ENCODE measurements around the gene PPP2R5C. TPM values are rescaled to one million over a fixed set of nuclear protein-coding genes. Genes with fewer than 3 reads are reported as not detected.

PPP2R5C gene
- total RNA-seq, 1 experiment from 2014 or later: 93.0 TPM

DNA sequence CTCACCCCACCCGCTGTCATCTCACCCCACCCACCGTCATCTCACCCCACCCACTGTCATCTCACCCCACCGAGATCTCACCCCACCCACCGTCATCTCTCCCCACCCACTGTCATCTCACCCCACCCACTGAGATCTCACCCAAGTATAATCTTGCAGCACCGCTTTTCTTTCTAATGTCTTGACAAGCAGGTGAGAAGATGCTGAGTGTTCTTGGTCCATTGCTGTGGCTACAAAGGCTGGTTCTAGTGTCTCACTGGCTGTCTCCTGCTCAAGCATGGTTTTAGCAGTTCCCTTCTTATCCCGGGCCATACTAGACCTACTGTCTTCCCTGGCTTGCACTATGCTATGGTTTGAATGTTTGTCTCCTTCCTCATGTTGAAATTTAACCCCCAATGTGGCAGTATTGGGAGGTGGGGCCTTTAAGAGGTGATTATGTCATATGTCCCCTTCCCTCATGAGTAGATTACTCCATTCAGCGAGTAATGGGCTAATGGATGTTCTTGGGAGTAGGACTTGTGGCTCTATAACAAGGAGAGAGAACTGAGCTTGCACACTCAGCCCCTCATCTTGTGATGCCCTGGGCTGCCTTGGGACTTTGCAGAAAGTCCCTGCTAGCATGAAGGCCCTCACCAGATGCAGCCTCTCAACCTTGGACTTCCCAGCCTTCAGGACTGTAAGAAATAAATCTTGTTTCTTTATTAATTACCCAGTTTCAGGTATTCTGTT, 47.7 kb upstream of the PPP2R5C start:
- Histone ChIP-seq H2AK5ac (ENCODE audit: insufficient read length, low read length) (no peak overlapping the region), H3K23ac (ENCODE audit: insufficient read length, low read depth, low read length) (no peak overlapping the region), H2BK120ac (ENCODE audit: low read depth, low read length, poor library complexity, severe bottlenecking) (no peak overlapping the region), H2BK12ac (ENCODE audit: insufficient read length, low read depth, low read length) (no peak overlapping the region), H3K4me2 (ENCODE audit: insufficient read depth, insufficient read length, low read length) (no peak overlapping the region), H3K27ac (ENCODE audit: insufficient read length, low read depth, low read length) (no peak overlapping the region), H3K79me2 (ENCODE audit: insufficient read depth, low read length) (no peaks in the 10 kb centered on the region), H2BK15ac (ENCODE audit: low read depth, low read length) (no peak overlapping the region), H3K4me1 (ENCODE audit: insufficient read depth, low read length) (no peaks in the 10 kb centered on the region), H3K14ac (ENCODE audit: insufficient read depth, low read length) (no peak overlapping the region), H3K9ac (ENCODE audit: extremely low read depth, insufficient read length, low read length) (no peak overlapping the region), H2BK20ac (ENCODE audit: low read depth, low read length, poor library complexity, severe bottlenecking) (no peak overlapping the region), H4K20me1 (ENCODE audit: control insufficient read depth, insufficient read depth, insufficient read length) (no peaks in the 10 kb centered on the region), H3K23me2 (ENCODE audit: insufficient read length, low read depth, low read length, poor library complexity, severe bottlenecking) (no peaks in the 10 kb centered on the region), H3K9me3 (ENCODE audit: control insufficient read depth, low read depth, low read length) (no peaks in the 10 kb centered on the region), H3K56ac (ENCODE audit: insufficient read length, low read depth, low read length) (no peak overlapping the region), H3K4ac (ENCODE audit: low read depth, low read length) (no peak overlapping the region), H3K27me3 (ENCODE audit: insufficient read depth, low read length) (no peaks in the 10 kb centered on the region), H4K91ac (ENCODE audit: insufficient read length, low read depth, low read length) (no peak overlapping the region), H4K5ac (ENCODE audit: insufficient read length, low read depth, low read length) (no peak overlapping the region), H2BK5ac (ENCODE audit: insufficient read length, low read length) (no peak overlapping the region), H4K8ac (replicated peaks; ENCODE audit: insufficient read length, low read depth, low read length) (no peak overlapping the region), H3K18ac (ENCODE audit: insufficient read length, low read depth, low read length) (no peak overlapping the region), H3T11ph (ENCODE audit: low read length) (no peak overlapping the region), H2AFZ (ENCODE audit: low read length) (no peak overlapping the region), H3K79me1 (ENCODE audit: insufficient read depth, low read depth, low read length, poor library complexity, severe bottlenecking) (no peaks in the 10 kb centered on the region)
- DNase-seq: no peak
- H3K9me3 Mint-ChIP-seq: peaks cover 7 to 8% of the 10 kb centered on the region in 2 experiments
- peaks cover 25 to 28% of the 10 kb centered on the region in 2 experiments for H3K4me1 Mint-ChIP-seq
- no peak overlapping the region for H3K27ac Mint-ChIP-seq
- H3K4me3 Mint-ChIP-seq: no peak overlapping the region
- no peaks in the 10 kb centered on the region for H3K36me3 Mint-ChIP-seq (ENCODE audit: insufficient read depth in 1 of 3, low read depth in 3 of 3)
- WGBS (ENCODE audit: extremely low coverage, insufficient read length, low lambda C conversion rate): no CpG with 5 or more reads among the region's 7 CpGs
- TF ChIP-seq, protein P1, sequence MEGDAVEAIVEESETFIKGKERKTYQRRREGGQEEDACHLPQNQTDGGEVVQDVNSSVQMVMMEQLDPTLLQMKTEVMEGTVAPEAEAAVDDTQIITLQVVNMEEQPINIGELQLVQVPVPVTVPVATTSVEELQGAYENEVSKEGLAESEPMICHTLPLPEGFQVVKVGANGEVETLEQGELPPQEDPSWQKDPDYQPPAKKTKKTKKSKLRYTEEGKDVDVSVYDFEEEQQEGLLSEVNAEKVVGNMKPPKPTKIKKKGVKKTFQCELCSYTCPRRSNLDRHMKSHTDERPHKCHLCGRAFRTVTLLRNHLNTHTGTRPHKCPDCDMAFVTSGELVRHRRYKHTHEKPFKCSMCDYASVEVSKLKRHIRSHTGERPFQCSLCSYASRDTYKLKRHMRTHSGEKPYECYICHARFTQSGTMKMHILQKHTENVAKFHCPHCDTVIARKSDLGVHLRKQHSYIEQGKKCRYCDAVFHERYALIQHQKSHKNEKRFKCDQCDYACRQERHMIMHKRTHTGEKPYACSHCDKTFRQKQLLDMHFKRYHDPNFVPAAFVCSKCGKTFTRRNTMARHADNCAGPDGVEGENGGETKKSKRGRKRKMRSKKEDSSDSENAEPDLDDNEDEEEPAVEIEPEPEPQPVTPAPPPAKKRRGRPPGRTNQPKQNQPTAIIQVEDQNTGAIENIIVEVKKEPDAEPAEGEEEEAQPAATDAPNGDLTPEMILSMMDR (conservative IDR thresholded peaks at IDR 0.05): no peak
- H3K27me3 Mint-ChIP-seq (ENCODE audit: low read depth): peaks cover 5% of the 10 kb centered on the region
